HUES64 (cell line): ENCODE measurements around the gene STC2.
A peak's percentile ranks its signal among the peaks of the same experiment; 100 is the strongest.

Experiments used
- H3K27ac ChIP-seq: 2 replicates; pipeline ENCODE4 v1.7.0; 2013; ENCODE audit warnings: low read depth, low read length, inconsistent platforms
- H3K27me3 ChIP-seq: 2 replicates; pipeline ENCODE4 v1.6.1; 2013; ENCODE audit warnings: mild to moderate bottlenecking, low read length; ENCODE audit not compliant: insufficient read depth
- H3K36me3 ChIP-seq: 2 replicates; pipeline ENCODE4 v1.6.1; 2013; ENCODE audit warnings: mild to moderate bottlenecking, low read length; ENCODE audit not compliant: insufficient read depth
- H3K4me1 ChIP-seq: 2 replicates; pipeline ENCODE4 v1.6.1; 2013; ENCODE audit warnings: mild to moderate bottlenecking, low read length, moderate library complexity; ENCODE audit not compliant: insufficient read depth
- H3K4me3 ChIP-seq: 2 replicates; pipeline ENCODE4 v1.5.1; 2013; ENCODE audit warnings: mild to moderate bottlenecking, low read length, moderate library complexity
- H3K9ac ChIP-seq: 2 replicates; pipeline ENCODE4 v1.6.1; 2013; ENCODE audit warnings: mild to moderate bottlenecking, low read depth, low read length
- H3K9me3 ChIP-seq: 2 replicates; pipeline ENCODE4 v1.6.1; 2013; ENCODE audit warnings: low read depth, low read length; ENCODE audit not compliant: insufficient read depth
- WGBS: fragments of 150-250, 120-280 bp; methylation state at CpG from one replicate; pipeline ENCODE4 v1.1.7; 2013; ENCODE audit warnings: missing lambda C conversion rate; 5-methylcytosine and 5-hydroxymethylcytosine counted together

STC2 gene

DNA sequence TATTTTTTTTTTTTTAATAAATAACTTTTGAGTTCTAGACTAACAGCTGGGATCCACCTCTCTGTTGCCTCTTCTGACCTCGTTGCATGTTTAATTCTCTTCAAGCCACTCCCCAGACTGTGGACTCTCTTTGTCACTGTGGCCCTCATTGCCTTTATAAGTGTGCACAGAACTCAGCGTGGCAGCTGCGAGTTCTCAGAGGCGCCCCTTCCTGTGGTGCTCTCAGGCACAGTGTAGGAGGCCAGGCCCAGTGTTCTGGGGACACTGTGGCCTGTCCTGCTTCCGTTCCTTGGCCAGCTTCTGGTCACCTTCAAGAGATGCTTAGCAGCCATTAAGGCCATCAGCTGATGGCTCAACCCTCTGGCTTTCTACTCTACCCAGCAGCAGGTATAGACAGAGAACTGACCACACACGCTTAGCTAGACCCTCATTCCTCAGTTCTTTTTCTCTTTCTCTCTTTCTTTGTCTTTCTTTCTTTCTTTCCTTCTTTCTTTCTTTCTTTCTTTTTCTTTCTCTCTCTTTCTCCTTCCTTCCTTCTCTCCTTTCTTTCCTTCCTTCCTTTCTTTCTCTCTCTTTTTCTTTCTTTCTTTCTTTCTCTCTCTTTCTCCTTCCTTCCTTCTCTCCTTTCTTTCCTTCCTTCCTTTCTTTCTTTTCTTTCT is 27.7 kb downstream of the STC2 start:
- Histone ChIP-seq H3K9me3 (no peaks in the 10 kb centered on the region), H3K4me1 (peaks cover 50% of the 10 kb centered on the region), H3K36me3 (no peaks in the 10 kb centered on the region), H3K27ac (no peak overlapping the region), H3K4me3 (no peak overlapping the region), H3K9ac (no peak overlapping the region), H3K27me3 (peaks cover 10% of the 10 kb centered on the region; the same call in 1 of the 2 replicates)
- WGBS = 85% methylated on average over 6 of the region's 6 CpGs

DNA sequence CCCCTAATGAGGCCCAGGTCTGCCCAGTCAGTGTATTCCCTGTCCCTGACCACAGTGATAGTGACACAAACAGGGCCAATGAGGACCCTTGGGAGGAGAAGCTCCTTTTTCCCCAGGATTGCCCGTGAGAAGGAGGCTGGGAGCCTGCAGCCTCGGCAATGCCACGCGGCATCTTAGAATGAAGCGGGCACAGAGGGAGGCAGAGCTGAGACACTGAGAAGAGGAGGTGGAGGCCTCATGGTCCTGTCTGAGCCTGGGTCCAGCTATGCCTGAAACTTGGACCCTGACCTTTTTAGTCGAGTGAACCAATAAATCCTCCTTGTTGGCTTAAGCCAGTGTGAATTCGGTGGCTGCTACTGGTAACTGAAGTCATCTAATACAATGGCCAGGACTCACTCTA is 28.4 kb downstream of the STC2 start:
- no peak overlapping the region for H3K9ac ChIP-seq
- H3K4me3 ChIP-seq = no peak overlapping the region
- 91% methylated on average over 7 of the region's 7 CpGs for WGBS
- H3K27me3 ChIP-seq = peaks cover 13% of the 10 kb centered on the region; the same call in 1 of the 2 replicates
- H3K4me1 ChIP-seq = peaks cover 47% of the 10 kb centered on the region
- no peaks in the 10 kb centered on the region for H3K36me3 ChIP-seq
- H3K9me3 ChIP-seq = no peaks in the 10 kb centered on the region
- H3K27ac ChIP-seq = no peak overlapping the region

DNA sequence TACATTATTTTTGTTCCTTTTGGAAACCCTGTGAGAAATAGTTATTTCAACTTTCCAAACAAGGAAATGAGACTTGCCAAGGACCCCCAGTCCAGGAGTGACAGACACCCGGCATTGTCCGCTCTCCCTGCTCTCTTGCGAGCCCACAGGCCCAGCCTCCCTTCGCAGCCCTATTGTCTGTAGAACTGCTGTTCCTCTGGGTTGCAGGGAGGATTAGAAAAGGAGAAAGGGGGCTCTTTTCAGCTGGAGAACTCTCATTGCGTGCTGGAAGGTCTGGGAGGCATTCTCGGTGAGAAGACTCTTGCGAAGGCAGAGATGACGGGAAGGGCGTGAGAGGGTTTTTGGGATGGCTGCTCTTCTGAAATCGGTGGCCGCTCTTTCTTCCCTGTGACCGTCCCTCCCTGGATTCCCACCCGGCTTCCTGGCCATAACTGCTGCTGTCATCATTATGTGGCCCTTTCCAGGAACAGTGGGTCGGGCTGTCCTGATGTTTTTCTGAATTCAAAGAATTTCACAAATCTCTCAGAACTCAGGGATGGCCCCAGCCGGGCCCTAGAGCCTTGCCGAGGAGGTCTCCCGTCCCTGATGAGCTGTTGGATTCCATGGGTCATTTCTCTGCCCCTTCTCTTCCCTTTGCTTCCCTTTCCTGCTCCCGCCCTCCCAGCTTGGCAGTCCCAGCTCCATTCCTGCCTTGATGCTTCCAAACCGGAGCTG is 29.8 kb downstream of the STC2 start:
- no peak overlapping the region for H3K27ac ChIP-seq
- no peaks in the 10 kb centered on the region for H3K9me3 ChIP-seq
- H3K27me3 ChIP-seq = peaks cover 24% of the 10 kb centered on the region
- peaks cover 34% of the 10 kb centered on the region for H3K4me1 ChIP-seq
- WGBS = 63% methylated on average over 19 of the region's 19 CpGs
- no peak overlapping the region for H3K4me3 ChIP-seq
- no peaks in the 10 kb centered on the region for H3K36me3 ChIP-seq
- H3K9ac ChIP-seq = no peak overlapping the region; the same call in 1 of the 2 replicates

DNA sequence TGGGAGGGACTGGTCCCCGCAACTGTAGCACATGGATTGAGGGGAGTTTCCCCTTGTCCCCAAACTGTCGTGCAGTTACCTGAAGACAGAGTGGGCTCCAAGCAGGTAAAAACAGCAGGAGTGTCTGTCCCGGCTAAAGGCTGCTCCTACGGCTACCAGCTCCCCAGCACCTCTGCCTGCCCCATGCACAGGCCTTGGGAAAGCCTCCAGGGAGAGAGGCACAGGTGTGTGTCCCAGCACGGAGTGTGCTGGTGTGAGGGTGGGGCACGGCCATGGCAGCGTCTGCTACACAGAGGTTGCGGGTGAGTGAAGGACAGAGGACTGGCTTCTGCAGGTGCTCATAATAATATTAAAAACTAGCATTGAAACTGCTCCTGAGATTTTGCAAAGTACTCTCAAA is 30.4 kb downstream of the STC2 start:
- H3K9me3 ChIP-seq = no peaks in the 10 kb centered on the region
- no peak overlapping the region for H3K9ac ChIP-seq
- H3K36me3 ChIP-seq = no peaks in the 10 kb centered on the region
- H3K27ac ChIP-seq = no peak overlapping the region
- H3K27me3 ChIP-seq = peaks cover 26% of the 10 kb centered on the region
- WGBS = 73% methylated on average over 8 of the region's 8 CpGs
- H3K4me1 ChIP-seq = peaks cover 32% of the 10 kb centered on the region
- no peak overlapping the region for H3K4me3 ChIP-seq

DNA sequence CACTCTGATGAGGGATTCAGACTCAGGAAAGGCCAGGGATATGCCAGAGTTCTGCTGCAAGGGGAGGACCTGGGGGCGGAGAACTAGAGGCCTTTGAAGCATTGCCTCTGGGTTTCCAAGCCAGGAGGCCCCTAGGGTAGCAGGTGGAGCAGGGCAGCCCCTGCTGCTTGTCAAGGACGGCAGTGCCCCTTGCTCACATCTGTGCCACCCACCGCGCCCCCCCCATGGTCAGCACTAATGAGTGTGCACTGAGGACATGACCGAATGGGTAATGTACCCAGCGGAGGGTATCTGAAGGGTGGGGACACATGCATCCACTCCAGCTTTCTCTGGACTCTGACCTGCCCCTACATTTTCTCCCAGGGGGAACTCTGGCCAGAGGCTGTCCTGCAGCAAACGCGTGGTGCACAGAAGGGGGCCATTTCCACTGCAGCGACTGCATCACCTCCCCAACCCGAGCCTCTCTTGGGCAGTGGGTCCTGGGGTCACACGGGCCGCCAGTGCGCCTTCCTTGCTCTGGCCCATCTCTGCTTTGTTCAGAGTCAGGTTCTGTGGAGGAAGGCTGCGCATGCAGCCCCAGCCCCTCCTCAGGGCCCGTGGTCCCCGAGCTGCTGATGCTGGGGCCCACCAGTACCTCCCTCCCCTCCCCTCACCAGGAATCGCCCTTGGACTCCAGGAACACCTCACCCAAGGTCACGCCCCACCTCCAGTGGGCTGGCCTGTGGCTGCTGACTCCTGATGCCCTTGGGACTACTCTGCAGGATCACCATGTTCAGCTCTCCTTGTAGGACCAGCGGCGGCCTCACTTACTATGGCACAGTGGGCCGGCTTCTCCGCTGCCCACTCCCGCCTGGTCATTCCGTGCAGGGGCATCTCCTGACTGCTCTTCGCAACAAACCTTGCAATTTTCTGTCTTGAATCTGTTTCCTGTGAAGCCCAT is 31.2 kb downstream of the STC2 start:
- Histone ChIP-seq H3K4me1 (peaks cover 30% of the 10 kb centered on the region), H3K27me3 (peaks cover 26% of the 10 kb centered on the region), H3K36me3 (no peaks in the 10 kb centered on the region), H3K4me3 (no peak overlapping the region), H3K9ac (no peak overlapping the region), H3K9me3 (no peaks in the 10 kb centered on the region), H3K27ac (no peak overlapping the region)
- 75% methylated on average over 25 of the region's 25 CpGs for WGBS

DNA sequence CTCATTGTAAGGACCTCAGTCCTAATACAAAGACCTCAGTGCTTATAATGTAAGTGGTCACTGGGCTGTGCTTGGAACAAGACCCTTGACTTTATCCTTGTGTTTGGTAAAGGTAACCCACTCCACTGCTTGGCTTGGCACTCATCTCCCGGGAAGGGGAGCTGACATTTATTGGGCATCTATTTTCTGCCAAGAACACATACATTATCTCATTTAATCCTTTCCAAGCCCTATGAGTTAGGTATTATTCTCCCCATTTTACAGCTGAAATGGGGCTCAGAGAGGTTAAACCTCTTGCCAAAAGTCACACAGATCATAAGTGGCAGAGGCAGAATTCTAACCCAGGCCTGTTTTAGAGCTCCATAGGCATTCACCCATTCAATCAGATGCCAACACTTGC is 32.4 kb downstream of the STC2 start:
- no peaks in the 10 kb centered on the region for H3K9me3 ChIP-seq
- H3K4me3 ChIP-seq = no peak overlapping the region
- H3K9ac ChIP-seq = no peak overlapping the region
- peaks cover 26% of the 10 kb centered on the region for H3K4me1 ChIP-seq
- 95% methylated on average over 1 of the region's 1 CpG for WGBS
- no peaks in the 10 kb centered on the region for H3K36me3 ChIP-seq
- H3K27ac ChIP-seq = no peak overlapping the region
- peaks cover 26% of the 10 kb centered on the region for H3K27me3 ChIP-seq

DNA sequence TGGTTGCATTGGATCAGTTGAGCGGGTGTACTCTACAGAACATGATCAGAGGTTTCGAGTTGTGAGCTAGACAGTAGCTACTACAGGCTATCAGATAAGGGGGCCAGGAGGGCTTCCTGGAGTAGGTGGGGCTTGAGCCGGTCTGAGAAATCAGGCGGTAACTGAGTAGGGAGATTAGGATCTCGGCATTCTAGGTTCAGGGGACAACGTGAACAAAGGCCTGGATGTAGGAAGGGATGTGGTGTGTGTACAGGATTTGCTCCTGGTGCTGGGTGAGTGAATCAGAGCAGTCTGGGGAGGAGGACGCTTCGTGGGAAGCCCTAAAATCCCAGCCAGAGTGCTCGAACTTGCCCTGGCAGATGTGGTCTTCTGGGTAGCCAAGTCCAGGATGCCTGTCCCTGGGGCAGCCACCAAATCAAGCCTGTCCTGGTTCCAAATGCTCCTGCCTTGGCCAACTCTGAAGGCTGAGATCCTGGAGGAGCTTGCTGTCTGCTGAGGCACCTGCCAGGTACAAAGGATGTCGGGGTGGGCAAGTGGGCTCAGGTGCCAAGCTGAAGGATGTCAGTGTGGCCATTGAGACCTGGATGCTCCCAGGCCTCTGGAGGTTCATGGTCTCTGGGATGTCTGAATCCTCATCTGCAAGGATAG is 33.4 kb downstream of the STC2 start:
- no peak overlapping the region for H3K9ac ChIP-seq
- WGBS = 74% methylated on average over 10 of the region's 10 CpGs
- H3K4me1 ChIP-seq = peaks cover 26% of the 10 kb centered on the region
- no peaks in the 10 kb centered on the region for H3K36me3 ChIP-seq
- H3K27ac ChIP-seq = no peak overlapping the region
- no peak overlapping the region for H3K4me3 ChIP-seq
- H3K27me3 ChIP-seq = peaks cover 26% of the 10 kb centered on the region
- no peaks in the 10 kb centered on the region for H3K9me3 ChIP-seq

DNA sequence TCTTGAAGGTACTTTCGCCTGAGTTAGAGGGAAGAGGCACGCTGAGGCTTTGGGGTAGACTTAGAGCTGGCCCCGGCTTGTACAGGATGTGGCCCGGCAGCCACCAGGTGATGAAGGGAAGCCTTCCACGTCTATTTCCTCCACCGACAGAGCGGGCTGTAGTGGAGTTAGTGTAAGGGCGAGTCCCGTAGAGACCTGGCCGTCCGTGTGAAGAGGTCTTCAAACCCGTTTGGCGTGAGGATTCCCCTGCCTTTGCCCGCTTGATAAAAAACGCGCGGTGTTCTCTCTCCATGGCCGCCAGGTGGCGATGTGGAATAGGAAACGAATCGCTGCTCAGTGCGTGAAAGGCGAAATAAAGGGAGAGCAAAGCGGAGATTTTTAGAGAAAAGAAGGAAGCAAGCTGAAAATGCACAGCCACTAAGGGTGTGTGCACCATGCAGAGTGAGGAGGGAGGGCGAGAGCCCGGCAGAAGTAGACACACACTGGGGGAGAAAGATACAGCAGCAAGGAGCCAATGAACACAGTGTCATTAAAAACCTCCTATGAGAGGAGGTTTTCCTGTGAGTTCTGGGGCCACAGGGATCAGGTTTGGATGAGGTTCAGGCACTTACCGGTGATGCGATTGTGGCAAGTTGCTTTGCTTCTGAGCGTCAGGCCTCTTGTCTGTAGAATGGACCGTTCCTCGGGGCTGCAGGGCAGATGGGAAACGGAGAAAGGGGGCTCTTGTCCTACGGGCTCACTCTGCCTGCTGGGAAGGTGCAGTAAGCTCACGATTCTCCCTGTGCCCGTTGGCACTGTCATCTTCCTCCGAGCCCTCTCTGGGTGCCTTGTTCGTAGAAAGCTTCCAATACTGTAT is 34.2 kb downstream of the STC2 start:
- Histone ChIP-seq H3K27ac (no peak overlapping the region), H3K9ac (no peak overlapping the region), H3K27me3 (peaks cover 26% of the 10 kb centered on the region), H3K36me3 (no peaks in the 10 kb centered on the region), H3K9me3 (no peaks in the 10 kb centered on the region), H3K4me1 (peaks cover 26% of the 10 kb centered on the region), H3K4me3 (peak overlapping the region; percentile 9)
- WGBS = 23% methylated on average over 37 of the region's 37 CpGs

DNA sequence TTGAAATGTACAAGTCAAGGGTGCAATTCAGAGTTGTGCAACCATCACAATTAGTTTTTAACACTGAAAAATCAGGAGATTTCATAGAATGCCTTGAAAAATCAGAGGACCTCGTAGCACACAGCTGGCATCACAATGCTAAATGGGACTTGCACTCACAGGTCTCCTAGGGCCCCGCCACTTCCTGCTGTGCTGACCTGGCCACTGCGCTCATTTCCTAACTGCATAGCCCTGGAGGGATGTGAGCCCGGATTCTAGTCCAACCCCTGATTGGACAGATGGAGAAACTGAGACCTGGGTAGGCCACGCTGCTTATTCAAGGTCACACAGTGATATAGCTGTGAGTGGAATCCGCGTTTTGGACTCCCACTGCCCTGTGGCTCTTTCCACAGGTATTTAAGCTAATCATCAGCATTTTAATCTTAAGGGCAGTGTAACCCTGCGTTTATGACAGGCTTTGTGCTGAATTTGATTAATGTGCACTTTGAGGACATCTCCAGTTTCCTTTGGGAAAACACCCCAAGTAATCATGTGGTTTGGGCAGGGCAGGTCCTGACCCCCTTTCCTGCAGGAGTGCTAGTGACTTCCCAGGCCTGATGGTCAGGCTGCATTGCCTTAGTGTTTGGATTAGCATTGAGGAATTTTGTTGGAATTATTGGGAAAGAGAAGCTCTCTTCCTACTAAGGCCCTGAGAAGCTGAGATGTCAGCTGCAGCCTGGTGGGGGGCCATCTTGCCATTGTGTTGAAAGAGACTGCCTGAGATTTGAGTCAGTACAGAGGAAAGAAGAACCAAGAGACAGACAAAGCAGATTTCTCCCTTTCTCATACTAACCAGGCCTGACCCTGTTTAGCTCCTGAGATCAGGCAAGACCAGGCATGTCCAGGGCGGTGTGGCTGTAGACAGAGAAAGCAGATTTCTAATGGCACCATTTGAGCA is 36.2 kb downstream of the STC2 start:
- WGBS = 71% methylated on average over 9 of the region's 9 CpGs
- no peak overlapping the region for H3K4me3 ChIP-seq
- H3K27me3 ChIP-seq = peaks cover 21% of the 10 kb centered on the region
- no peaks in the 10 kb centered on the region for H3K9me3 ChIP-seq
- no peaks in the 10 kb centered on the region for H3K36me3 ChIP-seq
- peak overlapping the region; percentile 55; the same call in 1 of the 2 replicates for H3K9ac ChIP-seq
- peak overlapping the region; percentile 85 for H3K27ac ChIP-seq
- peaks cover 13% of the 10 kb centered on the region; the same call in 1 of the 2 replicates for H3K4me1 ChIP-seq
